OCI-LY1 (cell line): Measurements from ENCODE around the gene CDH22.

Experiments used
- H2AFZ ChIP-seq: fragments of 200-600 bp; sonication (generic), shearing (Covaris generic); 2 replicates; pipeline ENCODE4 v1.6.0; 2014; ENCODE audit warnings: antibody characterized with exemption, mild to moderate bottlenecking, low read length
- H3F3A ChIP-seq: fragments of 200-600 bp; sonication (generic), shearing (Covaris generic); 2 replicates; pipeline ENCODE4 v1.6.0; 2014; ENCODE audit warnings: mild to moderate bottlenecking, antibody characterized with exemption, low read length, moderate library complexity; ENCODE audit not compliant: insufficient read depth
- H3K27ac ChIP-seq: fragments of 200-600 bp; sonication (generic); 2 replicates; pipeline ENCODE4 v1.5.1; 2014; ENCODE audit warnings: low read length, mixed run types, mild to moderate bottlenecking, low read depth; ENCODE audit not compliant: poor library complexity, severe bottlenecking
- H3K27me3 ChIP-seq: fragments of 200-600 bp; sonication (generic); 2 replicates; pipeline ENCODE4 v1.6.0; 2014; ENCODE audit warnings: antibody characterized with exemption, mild to moderate bottlenecking, low read length, moderate library complexity; ENCODE audit not compliant: insufficient read depth
- H3K36me3 ChIP-seq: fragments of 200-600 bp; sonication (generic); 2 replicates; pipeline ENCODE4 v1.6.1; 2014; ENCODE audit warnings: mild to moderate bottlenecking, antibody characterized with exemption, low read length, moderate library complexity, mixed read lengths; ENCODE audit not compliant: insufficient read depth
- H3K4me1 ChIP-seq: fragments of 200-600 bp; sonication (generic); 2 replicates; pipeline ENCODE4 v1.5.1; 2014; ENCODE audit warnings: mild to moderate bottlenecking, low read length, moderate library complexity; ENCODE audit not compliant: insufficient read depth, severe bottlenecking
- H3K4me2 ChIP-seq: fragments of 200-600 bp; sonication (generic), shearing (Covaris generic); 2 replicates; pipeline ENCODE4 v1.6.1; 2014; ENCODE audit warnings: low read length
- H3K4me3 ChIP-seq: fragments of 200-600 bp; sonication (generic); 2 replicates; pipeline ENCODE4 v1.5.1; 2014; ENCODE audit warnings: low read length, low read depth, mild to moderate bottlenecking, mixed read lengths; ENCODE audit not compliant: poor library complexity, severe bottlenecking
- H3K79me2 ChIP-seq: fragments of 200-600 bp; shearing (Covaris generic); 2 replicates; pipeline ENCODE4 v1.6.1; 2016; ENCODE audit warnings: mixed run types, low read length, mixed read lengths; ENCODE audit not compliant: insufficient read depth
- H3K9ac ChIP-seq: fragments of 200-600 bp; sonication (generic), shearing (Covaris generic); 2 replicates; pipeline ENCODE4 v1.6.1; 2014; ENCODE audit warnings: mild to moderate bottlenecking, low read length, mixed read lengths
- H3K9me2 ChIP-seq: fragments of 200-600 bp; sonication (generic), shearing (Covaris generic); 2 replicates; pipeline ENCODE4 v1.6.1; 2014; ENCODE audit warnings: low read depth, mild to moderate bottlenecking, low read length, mixed read lengths
- H3K9me3 ChIP-seq: fragments of 200-600 bp; shearing (Covaris generic); 2 replicates; pipeline ENCODE4 v1.6.1; 2014; ENCODE audit warnings: low read length, mixed read lengths
- H4K20me1 ChIP-seq: fragments of 200-600 bp; sonication (generic), shearing (Covaris generic); 2 replicates; pipeline ENCODE4 v1.6.0; 2016; ENCODE audit warnings: mild to moderate bottlenecking, low read length; ENCODE audit not compliant: insufficient read depth
- EZH2 ChIP-seq: fragments of 200-600 bp; sonication (generic), shearing (Covaris generic); IDR thresholded peaks from 2 replicates; pipeline ENCODE4 v1.8.0; 2017; ENCODE audit warnings: borderline replicate concordance, mixed run types, mild to moderate bottlenecking, antibody characterized with exemption, low read length, moderate library complexity, mixed read lengths
- TF ChIP-seq, protein P1 (sequence below): fragments of 200-600 bp; sonication (generic), shearing (Covaris generic); IDR thresholded peaks from 2 replicates; pipeline ENCODE4 v1.5.1; 2017; ENCODE audit warnings: mild to moderate bottlenecking, antibody characterized with exemption, low read length, moderate library complexity, mixed read lengths

Gene CDH22

DNA sequence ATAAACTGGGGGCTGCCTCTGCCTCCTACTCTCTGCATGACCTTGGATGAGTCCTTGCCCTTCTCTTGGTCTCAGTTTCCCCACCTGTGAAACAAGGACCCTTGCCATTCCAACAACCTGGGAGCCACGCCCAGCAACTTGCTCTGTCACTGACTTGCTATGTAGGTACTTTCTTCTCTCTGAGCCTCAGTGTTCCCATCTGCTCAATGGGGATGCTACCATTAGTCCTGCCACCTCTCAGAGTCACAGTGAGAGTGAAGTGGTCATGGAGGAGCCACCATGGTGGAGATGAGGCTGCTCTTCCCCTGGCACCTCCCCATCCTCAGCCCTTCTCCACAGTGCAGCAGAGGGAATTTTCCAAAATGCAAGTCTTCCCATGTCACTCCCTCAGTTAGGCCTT, 70.6 kb downstream of the CDH22 start:
- Histone ChIP-seq H3K9me3 (no peaks in the 10 kb centered on the region), H3K4me1 (no peaks in the 10 kb centered on the region), H4K20me1 (no peaks in the 10 kb centered on the region), H3K36me3 (no peaks in the 10 kb centered on the region), H3K9me2 (no peaks in the 10 kb centered on the region), H3K4me3 (no peak overlapping the region), H3K27ac (no peak overlapping the region), H3K9ac (no peak overlapping the region), H3F3A (no peaks in the 10 kb centered on the region), H2AFZ (no peak overlapping the region), H3K27me3 (no peaks in the 10 kb centered on the region), H3K79me2 (no peaks in the 10 kb centered on the region), H3K4me2 (no peak overlapping the region)
- no peak for TF ChIP-seq EZH2
- TF ChIP-seq, protein P1, sequence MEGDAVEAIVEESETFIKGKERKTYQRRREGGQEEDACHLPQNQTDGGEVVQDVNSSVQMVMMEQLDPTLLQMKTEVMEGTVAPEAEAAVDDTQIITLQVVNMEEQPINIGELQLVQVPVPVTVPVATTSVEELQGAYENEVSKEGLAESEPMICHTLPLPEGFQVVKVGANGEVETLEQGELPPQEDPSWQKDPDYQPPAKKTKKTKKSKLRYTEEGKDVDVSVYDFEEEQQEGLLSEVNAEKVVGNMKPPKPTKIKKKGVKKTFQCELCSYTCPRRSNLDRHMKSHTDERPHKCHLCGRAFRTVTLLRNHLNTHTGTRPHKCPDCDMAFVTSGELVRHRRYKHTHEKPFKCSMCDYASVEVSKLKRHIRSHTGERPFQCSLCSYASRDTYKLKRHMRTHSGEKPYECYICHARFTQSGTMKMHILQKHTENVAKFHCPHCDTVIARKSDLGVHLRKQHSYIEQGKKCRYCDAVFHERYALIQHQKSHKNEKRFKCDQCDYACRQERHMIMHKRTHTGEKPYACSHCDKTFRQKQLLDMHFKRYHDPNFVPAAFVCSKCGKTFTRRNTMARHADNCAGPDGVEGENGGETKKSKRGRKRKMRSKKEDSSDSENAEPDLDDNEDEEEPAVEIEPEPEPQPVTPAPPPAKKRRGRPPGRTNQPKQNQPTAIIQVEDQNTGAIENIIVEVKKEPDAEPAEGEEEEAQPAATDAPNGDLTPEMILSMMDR, result no peak

DNA sequence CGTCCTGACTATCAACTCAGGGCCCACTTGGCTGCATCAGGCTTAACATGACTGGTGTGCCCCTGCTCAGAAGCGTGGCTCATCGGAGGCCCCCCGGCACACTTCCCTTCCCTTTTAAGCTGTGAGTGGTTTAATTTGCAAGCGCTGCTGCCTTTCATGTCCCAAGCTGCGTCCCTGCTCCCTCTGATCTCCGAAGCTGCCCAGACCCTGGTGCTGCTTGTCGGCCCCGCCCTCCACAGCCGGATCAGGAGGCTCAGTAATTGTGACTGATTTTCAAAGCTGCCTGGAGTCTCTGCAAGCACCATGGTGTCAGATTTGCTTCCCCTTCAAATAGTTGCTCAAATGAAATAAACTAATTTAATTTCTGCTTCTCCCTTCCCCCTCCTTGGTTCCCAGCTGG, 71.1 kb downstream of the CDH22 start:
- no peak overlapping the region for H3K27ac ChIP-seq
- no peak overlapping the region for H3K4me3 ChIP-seq
- H3K36me3 ChIP-seq, result no peaks in the 10 kb centered on the region
- H3K9me3 ChIP-seq, result no peaks in the 10 kb centered on the region
- H3K4me2 ChIP-seq, result no peak overlapping the region
- no peaks in the 10 kb centered on the region for H3K4me1 ChIP-seq
- no peak overlapping the region for H3K9ac ChIP-seq
- H3F3A ChIP-seq, result no peaks in the 10 kb centered on the region
- no peaks in the 10 kb centered on the region for H4K20me1 ChIP-seq
- no peaks in the 10 kb centered on the region for H3K27me3 ChIP-seq
- H2AFZ ChIP-seq, result no peak overlapping the region
- TF ChIP-seq, protein P1, result no peak
- H3K9me2 ChIP-seq, result no peaks in the 10 kb centered on the region
- H3K79me2 ChIP-seq, result no peaks in the 10 kb centered on the region

GRCh38 chr20:46235077-46235476, 73.2 kb downstream of the CDH22 start:
- Histone ChIP-seq H3K79me2 (no peaks in the 10 kb centered on the region), H3K27ac (no peak overlapping the region), H3K36me3 (no peaks in the 10 kb centered on the region), H2AFZ (no peak overlapping the region), H3K9ac (no peak overlapping the region), H3K4me3 (no peak overlapping the region), H3F3A (no peaks in the 10 kb centered on the region), H4K20me1 (no peaks in the 10 kb centered on the region), H3K27me3 (no peaks in the 10 kb centered on the region), H3K4me2 (no peak overlapping the region), H3K9me2 (no peaks in the 10 kb centered on the region), H3K9me3 (no peaks in the 10 kb centered on the region), H3K4me1 (no peaks in the 10 kb centered on the region)
- TF ChIP-seq, protein P1, result no peak
- no peak for TF ChIP-seq EZH2
